ENCODE measurements around the gene NADSYN1. TPM values are rescaled to one million over a fixed set of nuclear protein-coding genes. Genes with fewer than 3 reads are reported as not detected.

Gene NADSYN1
- total RNA-seq, 1 donor from 2014 or later = 66.6 TPM

GRCh38 chr11:71458146-71459070 is 5.4 kb downstream of the NADSYN1 start:
- Mint-ChIP-seq H3K27me3 (no peaks in the 10 kb centered on the region), H3K4me3 (no peak overlapping the region), H3K9me3 (no peaks in the 10 kb centered on the region)

GRCh38 chr11:71459076-71459766 is 6.2 kb downstream of the NADSYN1 start:
- TF ChIP-seq CTCF (conservative IDR thresholded peaks at IDR 0.05) = no peak
- DNase-seq (ENCODE audit: extremely low spot score, unreplicated experiment) = no peak
- Mint-ChIP-seq H3K36me3 (peaks cover 26% of the 10 kb centered on the region), H3K27me3 (no peaks in the 10 kb centered on the region), H3K9me3 (no peaks in the 10 kb centered on the region), H3K4me3 (no peak overlapping the region), H3K27ac (no peak overlapping the region), H3K4me1 (ENCODE audit: unreplicated experiment) (peaks cover 7% of the 10 kb centered on the region)

More at GRCh38 chr11:71458146-71459070, 5.4 kb downstream of the NADSYN1 start:
- TF ChIP-seq CTCF (conservative IDR thresholded peaks at IDR 0.05) = no peak
- DNase-seq (ENCODE audit: extremely low spot score, unreplicated experiment) = no peak
- peaks cover 7% of the 10 kb centered on the region for H3K4me1 Mint-ChIP-seq (ENCODE audit: unreplicated experiment)
- H3K27ac Mint-ChIP-seq = peak overlapping the region; percentile 15
- peaks cover 26% of the 10 kb centered on the region for H3K36me3 Mint-ChIP-seq

GRCh38 chr11:71459767-71460320 is 6.8 kb downstream of the NADSYN1 start:
- Mint-ChIP-seq H3K27ac (no peak overlapping the region), H3K4me1 (ENCODE audit: unreplicated experiment) (peaks cover 8% of the 10 kb centered on the region), H3K9me3 (no peaks in the 10 kb centered on the region), H3K4me3 (no peak overlapping the region), H3K27me3 (no peaks in the 10 kb centered on the region), H3K36me3 (peaks cover 26% of the 10 kb centered on the region)
- no peak for DNase-seq (ENCODE audit: extremely low spot score, unreplicated experiment)
- TF ChIP-seq CTCF (conservative IDR thresholded peaks at IDR 0.05) = no peak

- H3K9me3 Mint-ChIP-seq = no peaks in the 10 kb centered on the region
- H3K4me1 Mint-ChIP-seq (ENCODE audit: unreplicated experiment) = peaks cover 13% of the 10 kb centered on the region
- H3K27ac Mint-ChIP-seq = no peak overlapping the region
- no peak for TF ChIP-seq CTCF (conservative IDR thresholded peaks at IDR 0.05)
- no peak overlapping the region for H3K4me3 Mint-ChIP-seq
- no peak for DNase-seq (ENCODE audit: extremely low spot score, unreplicated experiment)
- H3K36me3 Mint-ChIP-seq = peaks cover 20% of the 10 kb centered on the region
- H3K27me3 Mint-ChIP-seq = no peaks in the 10 kb centered on the region
These were observed 8.7 kb downstream of the NADSYN1 start for GRCh38 chr11:71461696-71462095.

- Mint-ChIP-seq H3K9me3 (no peaks in the 10 kb centered on the region), H3K27me3 (no peaks in the 10 kb centered on the region), H3K4me3 (no peak overlapping the region), H3K36me3 (peaks cover 31% of the 10 kb centered on the region), H3K4me1 (ENCODE audit: unreplicated experiment) (peaks cover 13% of the 10 kb centered on the region), H3K27ac (no peak overlapping the region)
- no peak for DNase-seq (ENCODE audit: extremely low spot score, unreplicated experiment)
- TF ChIP-seq CTCF (conservative IDR thresholded peaks at IDR 0.05) = no peak
These were observed 9.7 kb downstream of the NADSYN1 start for GRCh38 chr11:71462726-71463125.
